ENCODE measurements around the gene ZNF326. TPM values are rescaled to one million over a fixed set of nuclear protein-coding genes. Genes with fewer than 3 reads are reported as not detected.

Gene ZNF326
- total and polyA plus RNA-seq, 2 of the 4 experiments (the other 2 are of a cell fraction) = 4.5 to 17.0 TPM

- no peak for TF ChIP-seq RAD21 (IDR thresholded peaks at IDR 0.05; ENCODE audit: low read length)
- no peak for TF ChIP-seq MXI1 (IDR thresholded peaks at IDR 0.05; ENCODE audit: borderline replicate concordance, low read depth, low read length)
- TF ChIP-seq NFE2L2 (IDR thresholded peaks at IDR 0.05; ENCODE audit: low read depth, low read length) = no peak
- no peak for TF ChIP-seq MAZ (IDR thresholded peaks at IDR 0.05; ENCODE audit: borderline replicate concordance, low read depth, low read length)
- no peak for TF ChIP-seq RCOR1 (IDR thresholded peaks at IDR 0.05; ENCODE audit: insufficient replicate concordance, low read length)
- TF ChIP-seq CHD1 (IDR thresholded peaks at IDR 0.05; ENCODE audit: low read depth, low read length) = no peak
- TF ChIP-seq POLR2A (IDR thresholded peaks at IDR 0.05; ENCODE audit: low read depth, low read length) = no peak
- TF ChIP-seq FOS (IDR thresholded peaks at IDR 0.05; ENCODE audit: low read depth, low read length) = no peak
- TF ChIP-seq MAFK (IDR thresholded peaks at IDR 0.05; ENCODE audit: low read depth, low read length) = no peak
- TF ChIP-seq CTCF (conservative IDR thresholded peaks at IDR 0.05; ENCODE audit: low read depth, low read length) = no peak
- TF ChIP-seq ELK1 (IDR thresholded peaks at IDR 0.05; ENCODE audit: borderline replicate concordance, low read depth, low read length) = no peak
- no peak for TF ChIP-seq USF2 (IDR thresholded peaks at IDR 0.05; ENCODE audit: low read depth, low read length)
- no peak for TF ChIP-seq RFX5 (IDR thresholded peaks at IDR 0.05; ENCODE audit: low read depth, low read length)
- TF ChIP-seq SMC3 (IDR thresholded peaks at IDR 0.05; ENCODE audit: low read depth, low read length) = no peak
- no peak for TF ChIP-seq CEBPB (IDR thresholded peaks at IDR 0.05; ENCODE audit: low read depth, low read length)
- H3K9ac ChIP-seq (ENCODE audit: low read depth, low read length) = no peak overlapping the region
- ChIA-PET POLR2A (ENCODE audit: unreplicated experiment) (no interaction called here), CTCF (no interaction called here)
- no peak overlapping the region for H2BK120ac ChIP-seq (ENCODE audit: low read depth, low read length)
- no peaks in the 10 kb centered on the region for H3K9me1 ChIP-seq (ENCODE audit: insufficient read depth, low read length)
- H3K14ac ChIP-seq (replicated peaks; ENCODE audit: low read depth, low read length) = no peak overlapping the region
- no peak overlapping the region for H2BK5ac ChIP-seq (ENCODE audit: low read depth, low read length, poor library complexity, severe bottlenecking)
- no TSS peak for BruUV-seq (replicated peaks)
- in situ Hi-C loops (cut with MboI; ENCODE audit: low sequenced_read_pairs) (no loop called here), dilution Hi-C loops (cut with HindIII; ENCODE audit: low sequenced_read_pairs, unreplicated experiment) (no loop called here), intact Hi-C loops (cut with micrococcal nuclease) (no loop called here)
- H2AK9ac ChIP-seq (replicated peaks; ENCODE audit: low read depth, low read length, poor library complexity) = no peak overlapping the region
- H4K8ac ChIP-seq (ENCODE audit: low read depth in 2 of 2, low read length in 2 of 2) = no peak overlapping the region; a peak in 1 of 4 replicates
- no peak overlapping the region for H4K5ac ChIP-seq (ENCODE audit: low read depth, low read length)
- H3K79me1 ChIP-seq (ENCODE audit: low read depth in 1 of 2, low read length in 2 of 2) = peaks cover 0 to 3% of the 10 kb centered on the region in 2 experiments; a peak in 1 of 4 replicates
- H3K4me2 ChIP-seq (ENCODE audit: low read depth, low read length) = no peak overlapping the region
- H3K27ac ChIP-seq (ENCODE audit: insufficient read depth, low read length) = no peak overlapping the region
- H4K20me1 ChIP-seq (ENCODE audit: insufficient read depth, low read length) = no peaks in the 10 kb centered on the region
- ATAC-seq (ENCODE audit: low read depth) (no peak), DNase-seq (no peak)
- no peak overlapping the region for H3K4ac ChIP-seq (ENCODE audit: low read depth, low read length)
- no peak overlapping the region for H2AFZ ChIP-seq (replicated peaks; ENCODE audit: low read length, poor library complexity)
- no peak overlapping the region for H2BK20ac ChIP-seq (ENCODE audit: low read depth, low read length)
- no peak overlapping the region for H2AK5ac ChIP-seq (ENCODE audit: low read depth, low read length)
- H3K56ac ChIP-seq (ENCODE audit: extremely low read depth, insufficient read depth, low read length) = no peak overlapping the region
- peaks cover 30% of the 10 kb centered on the region for H3K36me3 ChIP-seq (ENCODE audit: control insufficient read depth, insufficient read depth, low read length)
- no peak overlapping the region for H3K4me3 ChIP-seq (ENCODE audit: insufficient read depth, low read depth, low read length)
- no peaks in the 10 kb centered on the region; the same call in 1 of the 2 replicates for H3K9me3 ChIP-seq (ENCODE audit: control insufficient read depth, insufficient read depth, low read length)
- H3K18ac ChIP-seq (ENCODE audit: low read depth, low read length) = no peak overlapping the region
- no peaks in the 10 kb centered on the region for H3K27me3 ChIP-seq (ENCODE audit: control insufficient read depth, insufficient read depth, low read length)
- no peak overlapping the region for H3K23ac ChIP-seq (ENCODE audit: low read depth, low read length)
- no peak overlapping the region for H2BK15ac ChIP-seq (ENCODE audit: low read depth, low read length)
- no peaks in the 10 kb centered on the region for H3K4me1 ChIP-seq (ENCODE audit: control insufficient read depth, insufficient read depth, low read length)
- no peak overlapping the region for H4K91ac ChIP-seq (ENCODE audit: insufficient read depth, low read depth, low read length)
- 88 to 100% methylated on average over 1 of the region's 1 CpG for WGBS, 2 experiments (ENCODE audit: extremely low coverage in 2 of 2, insufficient read length in 1 of 2)
Measured at GRCh38 chr1:90027281-90027680, 32.4 kb downstream of the ZNF326 start.
